Testis (tissue), 2 donors: ENCODE measurements around the gene GRIK4.

ENCODE experiments used
- POLR2A ChIP-seq: fragments of 450-650 bp; IDR thresholded peaks from one replicate; pipeline ENCODE4 v1.6.1; 2017; ENCODE audit warnings: antibody characterized with exemption, mild to moderate bottlenecking, moderate library complexity
- TF ChIP-seq, protein P1 (sequence below), 3 experiments: fragments of 450-650 bp in 2 of 3; fragments of 200-600 bp in 1 of 3; sonication (generic) in 1 of 3; IDR thresholded peaks; one replicate each; pipeline ENCODE4 v1.5.1; 2016 to 2019; ENCODE audit warnings: antibody characterized with exemption in 3 of 3, mild to moderate bottlenecking in 2 of 3, moderate library complexity in 1 of 3

DNA sequence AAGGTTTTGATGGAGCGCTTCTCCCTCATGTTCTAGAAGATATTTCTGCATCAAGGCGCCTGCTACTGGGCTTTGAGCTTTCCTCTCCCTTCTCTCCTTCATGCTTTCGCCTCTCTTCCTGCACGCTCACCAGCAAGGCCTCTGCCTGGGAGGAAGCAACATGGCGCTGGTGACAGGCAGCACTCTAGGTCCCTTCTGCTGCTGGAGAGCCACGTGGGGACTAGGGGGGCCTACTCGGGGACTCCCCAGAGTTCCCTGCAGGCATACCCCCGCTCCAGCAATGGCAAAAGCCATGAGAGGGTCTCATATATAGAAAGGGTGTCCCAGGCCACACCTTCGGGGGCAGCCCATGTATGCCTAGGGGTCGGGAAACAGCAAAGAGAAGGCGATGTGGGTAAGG is 49.7 kb downstream of the GRIK4 start:
- TF ChIP-seq, protein P1, sequence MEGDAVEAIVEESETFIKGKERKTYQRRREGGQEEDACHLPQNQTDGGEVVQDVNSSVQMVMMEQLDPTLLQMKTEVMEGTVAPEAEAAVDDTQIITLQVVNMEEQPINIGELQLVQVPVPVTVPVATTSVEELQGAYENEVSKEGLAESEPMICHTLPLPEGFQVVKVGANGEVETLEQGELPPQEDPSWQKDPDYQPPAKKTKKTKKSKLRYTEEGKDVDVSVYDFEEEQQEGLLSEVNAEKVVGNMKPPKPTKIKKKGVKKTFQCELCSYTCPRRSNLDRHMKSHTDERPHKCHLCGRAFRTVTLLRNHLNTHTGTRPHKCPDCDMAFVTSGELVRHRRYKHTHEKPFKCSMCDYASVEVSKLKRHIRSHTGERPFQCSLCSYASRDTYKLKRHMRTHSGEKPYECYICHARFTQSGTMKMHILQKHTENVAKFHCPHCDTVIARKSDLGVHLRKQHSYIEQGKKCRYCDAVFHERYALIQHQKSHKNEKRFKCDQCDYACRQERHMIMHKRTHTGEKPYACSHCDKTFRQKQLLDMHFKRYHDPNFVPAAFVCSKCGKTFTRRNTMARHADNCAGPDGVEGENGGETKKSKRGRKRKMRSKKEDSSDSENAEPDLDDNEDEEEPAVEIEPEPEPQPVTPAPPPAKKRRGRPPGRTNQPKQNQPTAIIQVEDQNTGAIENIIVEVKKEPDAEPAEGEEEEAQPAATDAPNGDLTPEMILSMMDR (IDR thresholded peaks at IDR 0.05): no peak
- TF ChIP-seq POLR2A: no peak
